Measurements from ENCODE around the gene MANSC1. TPM values are rescaled to one million over a fixed set of nuclear protein-coding genes. Genes with fewer than 3 reads are reported as not detected.

The MANSC1 gene
- total RNA-seq, 1 experiment from 2014 or later, result 27.5 TPM

DNA sequence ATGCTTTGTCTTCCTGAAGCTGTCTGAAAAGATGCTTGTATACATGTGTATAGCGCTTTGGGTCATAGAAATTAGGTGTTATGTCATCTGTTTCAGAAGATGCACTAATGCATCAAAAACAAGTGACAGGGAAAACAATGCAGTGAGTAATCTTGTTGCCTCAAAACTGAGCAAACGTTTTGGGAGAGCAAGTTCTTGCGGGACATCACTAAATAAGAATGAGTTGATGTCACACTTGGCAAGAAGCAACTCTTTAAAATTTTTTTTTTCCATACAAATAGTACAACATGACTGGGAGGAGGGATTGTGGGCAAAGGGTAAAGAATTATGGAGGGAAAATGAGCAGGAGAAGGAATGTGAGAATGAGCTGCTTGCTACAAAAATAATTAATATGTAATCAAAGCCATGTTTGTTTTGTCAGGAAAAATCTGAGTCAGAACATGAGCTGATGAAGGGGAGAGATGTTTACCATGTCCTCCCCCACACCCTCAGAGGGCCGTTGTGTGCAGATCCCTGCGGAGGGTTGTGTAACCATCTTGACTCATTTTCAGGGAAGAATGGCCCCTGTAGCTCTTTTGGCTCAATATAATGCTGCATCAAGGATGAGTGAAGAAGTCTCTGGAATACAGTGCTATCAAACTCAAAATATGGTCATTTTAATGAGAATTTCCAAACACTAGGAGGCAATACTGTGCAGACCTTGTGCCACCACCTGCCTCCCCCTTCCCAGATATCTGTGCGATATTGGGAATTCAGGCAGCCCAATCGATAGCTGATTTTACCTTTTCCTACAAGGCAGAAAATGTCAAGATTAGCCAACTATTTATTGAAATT, 48.2 kb upstream of the MANSC1 start:
- POLR2A ChIA-PET, result interaction anchor here (0.5 to 1.4 kb wide), 5 partner anchors 22 to 738 kb away, joined by 3 to 7 read pairs (median 6); partner anchors contain the start of gene BORCS5

DNA sequence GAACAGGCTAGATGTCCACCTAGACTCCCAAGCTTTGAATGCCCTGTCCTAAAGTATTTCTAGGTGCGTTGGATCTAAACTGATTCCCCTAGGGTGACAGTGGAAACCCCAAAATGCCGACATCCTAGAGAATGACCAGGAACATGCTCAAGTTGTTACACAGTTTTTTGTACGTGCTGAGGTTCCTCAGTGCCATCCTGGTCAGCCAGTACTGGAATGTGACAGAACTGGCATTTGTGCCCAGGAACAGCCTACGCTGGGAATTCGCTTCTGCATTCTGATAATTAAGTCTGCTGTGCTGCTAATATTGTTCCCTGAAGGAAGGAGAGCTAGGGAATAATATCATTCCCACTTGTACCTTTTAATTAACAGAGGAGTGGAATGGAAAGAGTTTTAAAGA, 47.1 kb upstream of the MANSC1 start:
- H3K4me1 Mint-ChIP-seq (ENCODE audit: low read depth, unreplicated experiment), result peaks cover 50% of the 10 kb centered on the region
- CTCF ChIA-PET, result interaction anchor here (1.1 to 2.0 kb wide), 2 partner anchors 13 to 20 kb away, joined by 6 to 9 read pairs; no protein-coding TSS in a partner anchor

More for the DNA sequence above, 48.2 kb upstream of the MANSC1 start:
- H3K4me1 ChIP-seq, result peaks cover 61% of the 10 kb centered on the region
- Mint-ChIP-seq H3K36me3 (ENCODE audit: insufficient read depth, unreplicated experiment) (peaks cover 8% of the 10 kb centered on the region), H3K27me3 (ENCODE audit: insufficient read depth, unreplicated experiment) (no peaks in the 10 kb centered on the region), H3K4me1 (ENCODE audit: low read depth, unreplicated experiment) (peaks cover 56% of the 10 kb centered on the region), H3K4me3 (ENCODE audit: unreplicated experiment) (peak overlapping the region; percentile 14), H3K9me3 (ENCODE audit: unreplicated experiment) (peaks cover 10% of the 10 kb centered on the region), H3K27ac (ENCODE audit: unreplicated experiment) (peak overlapping the region; percentile 69)
- CTCF ChIA-PET, result interaction anchor here (0.5 to 2.0 kb wide), 4 partner anchors 14 to 165 kb away, joined by 3 to 9 read pairs (median 4); partner anchors contain the start of genes BORCS5 and DUSP16
- DNase-seq, result peak; percentile 80 to 88
- no peaks in the 10 kb centered on the region for H3K9me3 ChIP-seq
- BruUV-seq (replicated peaks), result no TSS peak
- no peaks in the 10 kb centered on the region for H3K27me3 ChIP-seq (replicated peaks; ENCODE audit: control insufficient read depth, insufficient read depth, low read length)
- intact Hi-C loops (cut with micrococcal nuclease; ENCODE audit: unreplicated experiment), result loop anchor here (1.0 kb wide), 1 partner anchor 258 kb away; no protein-coding TSS in a partner anchor
- TF ChIP-seq, protein P1, sequence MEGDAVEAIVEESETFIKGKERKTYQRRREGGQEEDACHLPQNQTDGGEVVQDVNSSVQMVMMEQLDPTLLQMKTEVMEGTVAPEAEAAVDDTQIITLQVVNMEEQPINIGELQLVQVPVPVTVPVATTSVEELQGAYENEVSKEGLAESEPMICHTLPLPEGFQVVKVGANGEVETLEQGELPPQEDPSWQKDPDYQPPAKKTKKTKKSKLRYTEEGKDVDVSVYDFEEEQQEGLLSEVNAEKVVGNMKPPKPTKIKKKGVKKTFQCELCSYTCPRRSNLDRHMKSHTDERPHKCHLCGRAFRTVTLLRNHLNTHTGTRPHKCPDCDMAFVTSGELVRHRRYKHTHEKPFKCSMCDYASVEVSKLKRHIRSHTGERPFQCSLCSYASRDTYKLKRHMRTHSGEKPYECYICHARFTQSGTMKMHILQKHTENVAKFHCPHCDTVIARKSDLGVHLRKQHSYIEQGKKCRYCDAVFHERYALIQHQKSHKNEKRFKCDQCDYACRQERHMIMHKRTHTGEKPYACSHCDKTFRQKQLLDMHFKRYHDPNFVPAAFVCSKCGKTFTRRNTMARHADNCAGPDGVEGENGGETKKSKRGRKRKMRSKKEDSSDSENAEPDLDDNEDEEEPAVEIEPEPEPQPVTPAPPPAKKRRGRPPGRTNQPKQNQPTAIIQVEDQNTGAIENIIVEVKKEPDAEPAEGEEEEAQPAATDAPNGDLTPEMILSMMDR (IDR thresholded peaks at IDR 0.05; ENCODE audit: insufficient read depth in 1 of 2, low read depth in 1 of 2, low read length in 1 of 2, severe bottlenecking in 1 of 2, unreplicated experiment in 1 of 2), result peak in 1 of 2 experiments; percentile 21
- H3K36me3 ChIP-seq (ENCODE audit: control insufficient read depth, insufficient read depth, low read length), result no peaks in the 10 kb centered on the region
- no peak overlapping the region for H3K4me3 ChIP-seq (ENCODE audit: low read depth, low read length)

DNA sequence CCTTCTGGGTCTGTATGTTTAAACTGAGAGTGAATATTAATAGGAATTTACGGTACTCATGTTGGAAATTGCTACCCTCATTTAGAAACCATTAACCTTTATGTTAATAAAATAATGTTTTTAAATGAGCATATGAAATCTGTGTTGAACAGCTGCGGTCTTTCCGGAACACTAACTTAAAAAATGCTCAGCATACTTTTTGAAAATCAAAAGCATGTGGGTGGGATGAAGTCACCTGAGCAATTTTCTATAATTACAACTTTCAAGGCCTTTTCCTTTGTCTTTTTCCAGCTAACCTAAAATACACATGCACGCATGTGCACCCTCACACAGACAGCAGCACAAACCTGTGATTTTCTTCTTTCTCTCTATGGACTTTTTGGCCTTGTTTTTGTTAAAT, 46.7 kb upstream of the MANSC1 start:
- Mint-ChIP-seq H3K36me3 (ENCODE audit: insufficient read depth, unreplicated experiment) (peaks cover 6% of the 10 kb centered on the region), H3K27ac (ENCODE audit: unreplicated experiment) (peak overlapping the region; percentile 69), H3K9me3 (ENCODE audit: unreplicated experiment) (peaks cover 10% of the 10 kb centered on the region), H3K4me3 (ENCODE audit: unreplicated experiment) (no peak overlapping the region), H3K27me3 (ENCODE audit: insufficient read depth, unreplicated experiment) (no peaks in the 10 kb centered on the region), H3K4me1 (ENCODE audit: low read depth, unreplicated experiment) (peaks cover 48% of the 10 kb centered on the region)
- no TSS peak for BruUV-seq (replicated peaks)
- TF ChIP-seq, protein P1 (IDR thresholded peaks at IDR 0.05; ENCODE audit: insufficient read depth in 1 of 2, low read depth in 1 of 2, low read length in 1 of 2, severe bottlenecking in 1 of 2, unreplicated experiment in 1 of 2), result no peak
- peaks cover 59% of the 10 kb centered on the region for H3K4me1 ChIP-seq
- H3K9me3 ChIP-seq, result no peaks in the 10 kb centered on the region
- H3K36me3 ChIP-seq (ENCODE audit: control insufficient read depth, insufficient read depth, low read length), result no peaks in the 10 kb centered on the region
- H3K27me3 ChIP-seq (replicated peaks; ENCODE audit: control insufficient read depth, insufficient read depth, low read length), result no peaks in the 10 kb centered on the region
- ChIA-PET POLR2A (no interaction called here), CTCF (no interaction called here)
- intact Hi-C loops (cut with micrococcal nuclease; ENCODE audit: unreplicated experiment), result no loop called here
- DNase-seq, result no peak
- H3K4me3 ChIP-seq (ENCODE audit: low read depth, low read length), result no peak overlapping the region

More for the DNA sequence above, 47.1 kb upstream of the MANSC1 start:
- H3K4me3 ChIP-seq (ENCODE audit: low read depth, low read length), result no peak overlapping the region
- DNase-seq, result no peak
- H3K27ac Mint-ChIP-seq (ENCODE audit: unreplicated experiment), result peak overlapping the region; percentile 69
- H3K27me3 ChIP-seq (replicated peaks; ENCODE audit: control insufficient read depth, insufficient read depth, low read length), result no peaks in the 10 kb centered on the region
- TF ChIP-seq, protein P1 (IDR thresholded peaks at IDR 0.05; ENCODE audit: insufficient read depth in 1 of 2, low read depth in 1 of 2, low read length in 1 of 2, severe bottlenecking in 1 of 2, unreplicated experiment in 1 of 2), result no peak
- H3K9me3 Mint-ChIP-seq (ENCODE audit: unreplicated experiment), result peaks cover 10% of the 10 kb centered on the region
- intact Hi-C loops (cut with micrococcal nuclease; ENCODE audit: unreplicated experiment), result no loop called here
- H3K4me1 ChIP-seq, result peaks cover 59% of the 10 kb centered on the region
- H3K4me3 Mint-ChIP-seq (ENCODE audit: unreplicated experiment), result no peak overlapping the region
- H3K36me3 ChIP-seq (ENCODE audit: control insufficient read depth, insufficient read depth, low read length), result no peaks in the 10 kb centered on the region
- H3K36me3 Mint-ChIP-seq (ENCODE audit: insufficient read depth, unreplicated experiment), result peaks cover 6% of the 10 kb centered on the region
- H3K27me3 Mint-ChIP-seq (ENCODE audit: insufficient read depth, unreplicated experiment), result no peaks in the 10 kb centered on the region
- no peaks in the 10 kb centered on the region for H3K9me3 ChIP-seq
- no TSS peak for BruUV-seq (replicated peaks)
- POLR2A ChIA-PET, result interaction anchor here (0.5 to 0.6 kb wide), 2 partner anchors 21 to 188 kb away, joined by 6 to 7 read pairs; no protein-coding TSS in a partner anchor

All from Caco-2 (cell line).